ENCODE measurements around the gene FNDC11. TPM values are rescaled to one million over a fixed set of nuclear protein-coding genes. Genes with fewer than 3 reads are reported as not detected.

Gene FNDC11
- total RNA-seq, 6 experiments from 2014 or later = not detected

DNA sequence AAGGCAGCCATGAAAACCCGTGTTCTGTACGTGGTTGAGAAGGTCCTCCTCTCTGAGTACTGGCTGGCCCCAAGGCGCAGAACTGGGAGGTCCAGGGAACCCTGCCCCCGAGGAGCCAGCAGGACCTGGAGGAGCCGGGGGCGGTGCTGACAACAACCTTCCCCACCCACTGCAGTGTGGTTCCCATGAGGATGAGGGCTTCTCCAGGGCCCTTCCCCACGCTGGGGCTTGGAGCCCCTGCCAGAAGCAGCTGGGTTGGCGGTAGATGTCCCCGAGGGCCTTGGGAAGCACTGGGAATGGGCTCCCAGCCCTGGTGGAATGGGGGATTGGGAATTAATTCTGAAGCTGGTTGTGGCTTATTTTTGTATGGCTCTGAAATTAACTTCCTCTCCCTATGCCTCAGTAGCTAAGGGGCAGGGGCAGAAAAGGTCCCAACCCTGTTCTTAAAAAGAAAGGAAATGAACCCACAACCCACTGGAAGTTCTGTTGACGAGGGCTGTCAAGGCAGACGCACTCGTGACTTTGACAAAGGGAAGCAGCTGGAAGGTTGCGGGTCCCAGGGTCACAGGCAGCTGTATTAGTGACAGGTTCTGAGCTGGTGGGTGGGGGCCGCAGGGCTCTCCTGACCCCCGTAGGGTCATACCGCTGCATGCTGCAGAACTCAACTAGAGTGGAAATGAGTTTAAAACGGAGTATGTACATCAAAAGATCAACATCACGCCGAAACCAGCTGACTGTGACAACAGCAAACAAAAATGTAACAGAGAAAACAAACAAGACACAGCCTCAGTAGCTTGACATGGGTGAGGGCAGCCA is 34.0 kb downstream of the FNDC11 start:
- no peaks in the 10 kb centered on the region; the same call in none of the 2 replicates for H3K27me3 Mint-ChIP-seq (ENCODE audit: insufficient read depth)
- TF ChIP-seq, protein P1, sequence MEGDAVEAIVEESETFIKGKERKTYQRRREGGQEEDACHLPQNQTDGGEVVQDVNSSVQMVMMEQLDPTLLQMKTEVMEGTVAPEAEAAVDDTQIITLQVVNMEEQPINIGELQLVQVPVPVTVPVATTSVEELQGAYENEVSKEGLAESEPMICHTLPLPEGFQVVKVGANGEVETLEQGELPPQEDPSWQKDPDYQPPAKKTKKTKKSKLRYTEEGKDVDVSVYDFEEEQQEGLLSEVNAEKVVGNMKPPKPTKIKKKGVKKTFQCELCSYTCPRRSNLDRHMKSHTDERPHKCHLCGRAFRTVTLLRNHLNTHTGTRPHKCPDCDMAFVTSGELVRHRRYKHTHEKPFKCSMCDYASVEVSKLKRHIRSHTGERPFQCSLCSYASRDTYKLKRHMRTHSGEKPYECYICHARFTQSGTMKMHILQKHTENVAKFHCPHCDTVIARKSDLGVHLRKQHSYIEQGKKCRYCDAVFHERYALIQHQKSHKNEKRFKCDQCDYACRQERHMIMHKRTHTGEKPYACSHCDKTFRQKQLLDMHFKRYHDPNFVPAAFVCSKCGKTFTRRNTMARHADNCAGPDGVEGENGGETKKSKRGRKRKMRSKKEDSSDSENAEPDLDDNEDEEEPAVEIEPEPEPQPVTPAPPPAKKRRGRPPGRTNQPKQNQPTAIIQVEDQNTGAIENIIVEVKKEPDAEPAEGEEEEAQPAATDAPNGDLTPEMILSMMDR (IDR thresholded peaks at IDR 0.05) = no peak
- H3K4me1 Mint-ChIP-seq (ENCODE audit: low read depth) = no peaks in the 10 kb centered on the region
- H3K36me3 Mint-ChIP-seq (ENCODE audit: low read depth) = peaks cover 10% of the 10 kb centered on the region
- H3K9me3 Mint-ChIP-seq = no peaks in the 10 kb centered on the region
- no peak overlapping the region for H3K27ac Mint-ChIP-seq
- no peak for DNase-seq
- H3K4me3 Mint-ChIP-seq = no peak overlapping the region

DNA sequence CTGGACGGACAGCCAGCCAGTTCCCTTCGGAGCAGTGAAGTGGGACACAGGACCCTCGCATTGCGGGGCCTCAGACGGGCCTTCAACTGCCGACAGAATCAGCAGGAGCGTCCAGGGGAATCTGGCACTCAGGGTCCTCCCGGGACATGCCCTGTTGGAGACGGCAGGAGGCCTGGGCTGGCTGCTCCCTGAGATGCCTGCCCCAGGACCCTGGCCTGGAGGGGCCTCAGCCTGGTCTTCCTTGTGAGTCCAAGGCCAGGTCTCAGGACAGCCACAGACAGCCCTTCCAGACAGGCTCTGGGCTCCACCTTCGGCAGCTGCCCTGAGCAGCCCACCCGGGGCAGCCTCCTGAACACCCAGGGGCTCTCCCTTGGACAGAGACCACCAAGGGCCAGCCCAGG is 34.7 kb downstream of the FNDC11 start:
- no peak for DNase-seq
- Mint-ChIP-seq H3K27me3 (ENCODE audit: insufficient read depth) (no peaks in the 10 kb centered on the region; the same call in none of the 2 replicates), H3K4me1 (ENCODE audit: low read depth) (no peaks in the 10 kb centered on the region), H3K27ac (no peak overlapping the region), H3K9me3 (no peaks in the 10 kb centered on the region), H3K4me3 (no peak overlapping the region), H3K36me3 (ENCODE audit: low read depth) (peaks cover 15% of the 10 kb centered on the region)
- TF ChIP-seq, protein P1 (IDR thresholded peaks at IDR 0.05) = no peak

DNA sequence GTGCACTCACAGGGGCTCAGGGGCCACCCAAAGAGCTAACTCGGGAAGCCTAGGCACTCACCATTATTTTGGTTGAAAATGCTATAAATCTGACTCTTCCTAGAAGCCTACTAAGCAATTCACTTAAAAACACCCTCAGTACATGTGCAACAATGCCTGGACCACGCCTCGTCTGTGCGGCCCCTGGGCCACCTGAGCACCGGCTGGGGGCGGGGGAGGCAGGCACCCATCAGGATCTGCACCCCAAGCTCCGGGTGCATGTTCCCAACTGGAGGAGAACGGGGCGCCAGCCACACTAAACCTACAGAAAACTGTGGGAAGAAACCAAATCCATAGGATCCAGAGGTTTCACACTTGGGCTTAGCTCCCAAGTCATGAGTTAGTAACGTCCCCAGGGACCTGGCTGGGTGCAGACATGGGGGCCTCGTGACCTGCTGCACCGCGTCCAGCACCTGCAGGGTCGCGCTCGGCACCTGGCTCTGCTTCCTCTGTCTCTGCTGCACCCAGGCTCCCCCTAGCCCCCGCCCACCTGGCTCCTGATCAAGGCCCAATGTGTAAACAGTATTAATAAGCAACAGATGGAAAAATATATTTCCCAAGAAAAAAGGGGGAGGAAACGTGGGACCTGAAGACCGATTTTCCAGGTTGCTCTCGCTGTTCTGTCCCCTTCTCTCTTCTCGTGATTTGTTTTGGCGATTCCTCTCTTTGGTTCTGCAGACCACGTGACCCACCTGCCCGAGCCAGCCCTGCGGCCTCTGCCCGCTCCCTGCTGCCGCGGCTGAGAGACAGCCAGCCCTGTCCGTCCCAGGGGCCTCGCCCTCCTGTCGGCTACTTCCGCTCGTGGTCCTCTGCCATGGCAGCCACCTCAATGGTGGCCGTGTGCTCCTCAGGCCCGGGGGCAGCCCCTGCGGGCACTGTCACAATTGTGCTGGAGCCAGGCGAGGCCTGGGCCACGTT is 35.6 kb downstream of the FNDC11 start:
- TF ChIP-seq, protein P1 (IDR thresholded peaks at IDR 0.05) = no peak

DNA sequence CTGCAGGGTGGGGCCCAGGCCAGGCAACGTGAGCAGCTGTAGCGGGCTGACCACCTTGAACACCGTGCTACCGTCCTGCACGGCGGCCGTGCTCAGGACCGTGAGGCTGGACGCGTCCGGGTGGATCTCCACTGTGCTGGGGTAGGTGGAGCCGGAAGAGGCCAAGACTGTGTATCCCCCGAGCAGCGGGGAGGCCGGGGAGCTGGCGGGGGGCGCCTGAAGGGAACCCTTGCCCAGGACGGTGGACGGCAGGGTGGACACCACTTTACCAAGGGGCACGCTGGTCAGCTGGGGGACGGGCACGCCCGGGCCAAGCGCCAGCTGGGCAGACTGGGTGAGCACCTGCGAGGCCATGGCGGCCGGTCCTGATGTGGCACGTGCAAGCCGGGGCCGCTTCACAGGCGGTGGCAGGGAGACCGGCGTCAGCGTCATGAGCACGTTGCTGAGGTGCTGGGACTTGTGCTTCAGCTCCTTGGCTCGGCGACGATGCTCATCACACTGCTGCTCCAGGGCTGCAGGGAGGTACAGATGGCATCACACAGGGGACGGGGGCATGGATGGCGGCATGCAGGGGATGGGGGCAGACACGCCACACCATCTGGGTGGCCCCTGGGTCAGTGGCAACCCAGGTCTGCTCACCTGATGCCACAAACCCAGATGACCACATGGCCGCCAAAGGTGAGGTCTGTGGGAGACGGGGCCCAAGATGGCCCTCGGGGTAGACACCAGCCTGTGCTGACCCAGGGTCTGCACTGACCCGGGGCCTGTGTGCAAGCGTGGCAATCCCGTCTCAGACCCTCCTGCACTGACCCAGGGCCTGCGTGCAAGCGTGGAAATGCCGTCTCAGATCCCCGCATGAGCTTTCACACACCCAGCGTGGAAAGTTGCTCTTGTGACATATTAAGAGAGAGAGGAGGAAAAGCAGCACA is 36.5 kb downstream of the FNDC11 start:
- Mint-ChIP-seq H3K36me3 (ENCODE audit: low read depth) (peaks cover 15% of the 10 kb centered on the region), H3K4me1 (ENCODE audit: low read depth) (peaks cover 12% of the 10 kb centered on the region; the same call in 1 of the 2 replicates), H3K27me3 (ENCODE audit: insufficient read depth) (no peaks in the 10 kb centered on the region; the same call in none of the 2 replicates), H3K9me3 (no peaks in the 10 kb centered on the region), H3K27ac (no peak overlapping the region), H3K4me3 (no peak overlapping the region)
- no peak for DNase-seq
- TF ChIP-seq, protein P1 (IDR thresholded peaks at IDR 0.05) = no peak

More for the DNA sequence above, 35.6 kb downstream of the FNDC11 start:
- H3K27me3 Mint-ChIP-seq (ENCODE audit: insufficient read depth) = no peaks in the 10 kb centered on the region; the same call in none of the 2 replicates
- H3K36me3 Mint-ChIP-seq (ENCODE audit: low read depth) = peaks cover 15% of the 10 kb centered on the region
- no peak overlapping the region for H3K4me3 Mint-ChIP-seq
- peaks cover 8% of the 10 kb centered on the region; the same call in 1 of the 2 replicates for H3K4me1 Mint-ChIP-seq (ENCODE audit: low read depth)
- DNase-seq = no peak
- H3K27ac Mint-ChIP-seq = no peak overlapping the region
- no peaks in the 10 kb centered on the region for H3K9me3 Mint-ChIP-seq

DNA sequence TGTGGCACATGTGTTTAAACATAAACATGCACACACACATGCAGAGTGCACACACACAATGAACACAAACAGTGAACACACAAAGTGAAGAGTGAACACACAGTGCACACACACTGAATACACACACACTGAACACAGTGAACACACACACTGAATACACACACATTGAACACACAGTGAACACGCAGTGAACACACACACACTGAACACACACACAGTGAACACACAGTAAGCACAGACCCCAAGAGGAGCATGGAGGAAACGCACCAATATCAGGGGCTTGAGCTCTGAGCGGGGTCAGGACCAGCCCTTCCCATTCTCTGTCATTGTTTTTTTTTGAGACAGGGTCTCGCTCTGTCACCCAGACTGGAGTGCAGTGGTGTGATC is 37.2 kb downstream of the FNDC11 start:
- no peak for DNase-seq
- Mint-ChIP-seq H3K27me3 (ENCODE audit: insufficient read depth) (no peaks in the 10 kb centered on the region; the same call in none of the 2 replicates), H3K36me3 (ENCODE audit: low read depth) (peaks cover 15% of the 10 kb centered on the region), H3K27ac (no peak overlapping the region), H3K9me3 (no peaks in the 10 kb centered on the region), H3K4me3 (no peak overlapping the region), H3K4me1 (ENCODE audit: low read depth) (peaks cover 12% of the 10 kb centered on the region; the same call in 1 of the 2 replicates)
- TF ChIP-seq, protein P1 (IDR thresholded peaks at IDR 0.05) = no peak

All from HFFc6 (cell line).